Stomach smooth muscle (tissue), 2 donors: ENCODE results near the gene MAP3K8.
"Not testable (repeated sequence)": the region's sequence is repeated elsewhere in the genome, so short reads cannot be mapped to it uniquely, and the experiment has no call there.

Experiments
- H3K27ac ChIP-seq: one replicate; pipeline ENCODE4 v1.7.0; 2013; ENCODE audit warnings: mild to moderate bottlenecking, low read length, inconsistent platforms
- H3K27me3 ChIP-seq, 2 donors: one replicate each; pipeline ENCODE4 v1.7.0; 2013; ENCODE audit warnings: low read length in 2 of 2; ENCODE audit not compliant: insufficient read depth in 2 of 2, control insufficient read depth in 1 of 2
- H3K36me3 ChIP-seq, 2 donors: one replicate each; pipeline ENCODE4 v1.7.0; 2013; ENCODE audit warnings: low read length in 2 of 2; ENCODE audit not compliant: control insufficient read depth in 2 of 2, insufficient read depth in 2 of 2
- H3K4me1 ChIP-seq: one replicate; pipeline ENCODE4 v1.7.0; 2013; ENCODE audit warnings: low read length; ENCODE audit not compliant: control insufficient read depth, insufficient read depth
- H3K4me3 ChIP-seq, 2 donors: one replicate each; pipeline ENCODE4 v1.7.0; 2013; ENCODE audit warnings: low read length in 2 of 2
- H3K9ac ChIP-seq, 2 donors: one replicate each; pipeline ENCODE4 v1.7.0; 2013; ENCODE audit warnings: low read length in 2 of 2, mild to moderate bottlenecking in 1 of 2
- H3K9me3 ChIP-seq, 2 donors: one replicate each; pipeline ENCODE4 v1.7.0; 2013; ENCODE audit warnings: low read length in 2 of 2; ENCODE audit not compliant: control insufficient read depth in 2 of 2
- donor health status: healthy.
- donor health status: Pancreatic carcinoma.

Gene MAP3K8

GRCh38 chr10:30422151-30422695, 11.8 kb upstream of the MAP3K8 start:
- Histone ChIP-seq H3K27ac (no peak overlapping the region), H3K4me1 (peaks cover 8% of the 10 kb centered on the region), H3K9me3 (no peaks in the 10 kb centered on the region)

GRCh38 chr10:30422981-30423654, 10.9 kb upstream of the MAP3K8 start:
- H3K9me3 ChIP-seq, result no peaks in the 10 kb centered on the region
- H3K9ac ChIP-seq, result no peak overlapping the region
- H3K27me3 ChIP-seq, result no peaks in the 10 kb centered on the region
- H3K27ac ChIP-seq, result no peak overlapping the region
- H3K4me3 ChIP-seq, result peak overlapping the region in 1 of 2 donors; percentile 3
- H3K36me3 ChIP-seq, result no peaks in the 10 kb centered on the region
- H3K4me1 ChIP-seq, result peaks cover 8% of the 10 kb centered on the region

More at GRCh38 chr10:30422151-30422695, 11.8 kb upstream of the MAP3K8 start:
- Histone ChIP-seq H3K9ac (no peak overlapping the region), H3K27me3 (no peaks in the 10 kb centered on the region), H3K4me3 (no peak overlapping the region), H3K36me3 (no peaks in the 10 kb centered on the region)

- peak overlapping the region in 1 of 2 donors; percentile 21 for H3K9ac ChIP-seq
- H3K27me3 ChIP-seq, H3K27ac ChIP-seq, H3K36me3 ChIP-seq, H3K9me3 ChIP-seq, H3K4me1 ChIP-seq: not testable (repeated sequence)
- H3K4me3 ChIP-seq, result peak overlapping the region in 1 of 2 donors; percentile 3
These were observed 10.2 kb upstream of the MAP3K8 start for GRCh38 chr10:30423655-30424275.

- H3K9me3 ChIP-seq, result no peaks in the 10 kb centered on the region
These were observed 8.5 kb upstream of the MAP3K8 start for GRCh38 chr10:30425336-30426075.

GRCh38 chr10:30430544-30431298, 3.3 kb upstream of the MAP3K8 start:
- Histone ChIP-seq H3K4me1 (peaks cover 12% of the 10 kb centered on the region), H3K4me3 (no peak overlapping the region), H3K9me3 (no peaks in the 10 kb centered on the region), H3K9ac (no peak overlapping the region), H3K27ac (no peak overlapping the region), H3K27me3 (no peaks in the 10 kb centered on the region), H3K36me3 (no peaks in the 10 kb centered on the region)

More at GRCh38 chr10:30425336-30426075, 8.5 kb upstream of the MAP3K8 start:
- Histone ChIP-seq H3K27me3 (no peaks in the 10 kb centered on the region), H3K36me3 (no peaks in the 10 kb centered on the region), H3K9ac (no peak overlapping the region), H3K27ac (no peak overlapping the region), H3K4me1 (peaks cover 8% of the 10 kb centered on the region), H3K4me3 (no peak overlapping the region)

- Histone ChIP-seq H3K4me3 (peak overlapping the region; percentile 1 to 55), H3K9ac (peak overlapping the region; percentile 2 to 25), H3K36me3 (no peaks in the 10 kb centered on the region), H3K4me1 (peaks cover 17% of the 10 kb centered on the region), H3K9me3 (no peaks in the 10 kb centered on the region), H3K27me3 (no peaks in the 10 kb centered on the region), H3K27ac (no peak overlapping the region)
These were observed 2.5 kb upstream of the MAP3K8 start for GRCh38 chr10:30431435-30431911.

- H3K9ac ChIP-seq, result peak overlapping the region; percentile 79 to 88
- H3K27ac ChIP-seq, result peak overlapping the region; percentile 93
- H3K4me1 ChIP-seq, result peaks cover 27% of the 10 kb centered on the region
- H3K9me3 ChIP-seq, result no peaks in the 10 kb centered on the region
- peak overlapping the region; percentile 90 to 96 for H3K4me3 ChIP-seq
- H3K27me3 ChIP-seq, result no peaks in the 10 kb centered on the region
- peaks cover 0 to 5% of the 10 kb centered on the region in 2 donors for H3K36me3 ChIP-seq
These were observed 1.2 kb upstream of the MAP3K8 start for GRCh38 chr10:30432622-30433305.

GRCh38 chr10:30433306-30433729, 666 bp upstream of the MAP3K8 start:
- H3K4me1 ChIP-seq, result peaks cover 27% of the 10 kb centered on the region

GRCh38 chr10:30434273-30435072, 489 bp downstream of the MAP3K8 start:
- H3K9me3 ChIP-seq, result no peaks in the 10 kb centered on the region
- peak overlapping the region; percentile 90 to 96 for H3K4me3 ChIP-seq
- H3K27me3 ChIP-seq, result no peaks in the 10 kb centered on the region
- H3K27ac ChIP-seq, result peak overlapping the region; percentile 93
- H3K4me1 ChIP-seq, result peaks cover 27% of the 10 kb centered on the region
- peak overlapping the region; percentile 88 to 89 for H3K9ac ChIP-seq
- peaks cover 0 to 7% of the 10 kb centered on the region in 2 donors for H3K36me3 ChIP-seq

More at GRCh38 chr10:30433306-30433729, 666 bp upstream of the MAP3K8 start:
- Histone ChIP-seq H3K27ac (peak overlapping the region; percentile 93), H3K9me3 (no peaks in the 10 kb centered on the region), H3K9ac (peak overlapping the region; percentile 79 to 88), H3K27me3 (no peaks in the 10 kb centered on the region), H3K4me3 (peak overlapping the region; percentile 90 to 96), H3K36me3 (peaks cover 0 to 5% of the 10 kb centered on the region in 2 donors)
